GM12872 (cell line): Measurements from ENCODE around the gene FAM107A.

Source experiments
- CTCF ChIP-seq: IDR thresholded peaks from 3 replicates; pipeline ENCODE4 v1.5.1; 2011; ENCODE audit warnings: low read depth, mild to moderate bottlenecking, low read length, moderate library complexity; ENCODE audit not compliant: insufficient read depth

The FAM107A gene

GRCh38 chr3:58535531-58536500 lies 41.4 kb downstream of the FAM107A start:
- TF ChIP-seq CTCF: no peak; the same call in 2 of the 3 replicates

GRCh38 chr3:58534592-58535494 lies 42.3 kb downstream of the FAM107A start:
- no peak for TF ChIP-seq CTCF

GRCh38 chr3:58532794-58533220 lies 44.4 kb downstream of the FAM107A start:
- peak; percentile 93 for TF ChIP-seq CTCF

- TF ChIP-seq CTCF: peak; percentile 29; the same call in 1 of the 3 replicates
Observed at GRCh38 chr3:58531956-58532355, 45.2 kb downstream of the FAM107A start.

GRCh38 chr3:58531555-58531954 lies 45.6 kb downstream of the FAM107A start:
- TF ChIP-seq CTCF: no peak

GRCh38 chr3:58530354-58530865 lies 46.8 kb downstream of the FAM107A start:
- TF ChIP-seq CTCF: no peak
